GM12872 (cell line): ENCODE data around the gene TBL2.

Experiments used
- TF ChIP-seq, protein P1 (sequence below): IDR thresholded peaks from 3 replicates; pipeline ENCODE4 v1.5.1; 2011; ENCODE audit warnings: low read depth, mild to moderate bottlenecking, low read length, moderate library complexity; ENCODE audit not compliant: insufficient read depth

TBL2 gene, protein sequence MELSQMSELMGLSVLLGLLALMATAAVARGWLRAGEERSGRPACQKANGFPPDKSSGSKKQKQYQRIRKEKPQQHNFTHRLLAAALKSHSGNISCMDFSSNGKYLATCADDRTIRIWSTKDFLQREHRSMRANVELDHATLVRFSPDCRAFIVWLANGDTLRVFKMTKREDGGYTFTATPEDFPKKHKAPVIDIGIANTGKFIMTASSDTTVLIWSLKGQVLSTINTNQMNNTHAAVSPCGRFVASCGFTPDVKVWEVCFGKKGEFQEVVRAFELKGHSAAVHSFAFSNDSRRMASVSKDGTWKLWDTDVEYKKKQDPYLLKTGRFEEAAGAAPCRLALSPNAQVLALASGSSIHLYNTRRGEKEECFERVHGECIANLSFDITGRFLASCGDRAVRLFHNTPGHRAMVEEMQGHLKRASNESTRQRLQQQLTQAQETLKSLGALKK

DNA sequence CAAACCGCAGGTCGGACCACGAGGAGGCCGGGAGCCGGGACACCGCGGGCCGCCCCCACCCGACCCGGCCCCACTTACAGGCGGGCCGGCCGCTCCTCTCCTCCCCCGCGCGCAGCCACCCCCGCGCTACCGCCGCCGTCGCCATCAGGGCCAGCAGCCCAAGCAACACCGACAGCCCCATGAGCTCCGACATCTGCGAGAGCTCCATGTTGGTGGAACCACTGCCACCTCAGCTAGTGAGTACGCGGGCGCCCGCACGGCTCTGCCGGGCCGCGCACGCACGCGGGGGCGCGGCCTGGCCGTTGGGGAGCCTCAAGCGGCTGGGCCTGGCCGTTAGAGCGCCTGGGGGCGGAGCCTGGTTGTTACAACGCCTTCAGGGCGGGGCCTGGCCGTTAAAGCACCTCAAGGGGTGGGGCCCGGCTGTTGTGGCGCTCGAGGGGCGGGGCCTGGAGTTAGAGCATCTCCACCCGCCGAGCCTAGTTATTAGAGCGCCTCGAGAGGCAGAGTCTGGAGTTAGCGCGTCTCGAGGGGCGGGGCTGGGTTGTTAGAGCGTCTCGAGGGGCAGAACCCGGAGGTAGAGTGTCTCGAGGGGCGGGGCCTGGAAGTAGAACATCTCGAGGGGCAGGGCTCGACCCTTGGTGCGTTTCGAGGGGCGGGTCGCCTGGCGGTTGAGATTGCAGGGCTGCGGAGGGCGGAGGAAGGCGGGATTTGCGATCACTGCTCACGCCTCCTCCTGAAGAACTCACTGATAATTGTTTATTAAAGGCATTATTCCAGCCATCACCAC, at the start of gene TBL2:
Gene TBL2 (minus strand): TSS at position 238 of the 787 bp plus-strand sequence. CDS start 30 bp downstream, at position 208.
- TF ChIP-seq, protein P1, sequence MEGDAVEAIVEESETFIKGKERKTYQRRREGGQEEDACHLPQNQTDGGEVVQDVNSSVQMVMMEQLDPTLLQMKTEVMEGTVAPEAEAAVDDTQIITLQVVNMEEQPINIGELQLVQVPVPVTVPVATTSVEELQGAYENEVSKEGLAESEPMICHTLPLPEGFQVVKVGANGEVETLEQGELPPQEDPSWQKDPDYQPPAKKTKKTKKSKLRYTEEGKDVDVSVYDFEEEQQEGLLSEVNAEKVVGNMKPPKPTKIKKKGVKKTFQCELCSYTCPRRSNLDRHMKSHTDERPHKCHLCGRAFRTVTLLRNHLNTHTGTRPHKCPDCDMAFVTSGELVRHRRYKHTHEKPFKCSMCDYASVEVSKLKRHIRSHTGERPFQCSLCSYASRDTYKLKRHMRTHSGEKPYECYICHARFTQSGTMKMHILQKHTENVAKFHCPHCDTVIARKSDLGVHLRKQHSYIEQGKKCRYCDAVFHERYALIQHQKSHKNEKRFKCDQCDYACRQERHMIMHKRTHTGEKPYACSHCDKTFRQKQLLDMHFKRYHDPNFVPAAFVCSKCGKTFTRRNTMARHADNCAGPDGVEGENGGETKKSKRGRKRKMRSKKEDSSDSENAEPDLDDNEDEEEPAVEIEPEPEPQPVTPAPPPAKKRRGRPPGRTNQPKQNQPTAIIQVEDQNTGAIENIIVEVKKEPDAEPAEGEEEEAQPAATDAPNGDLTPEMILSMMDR: peak; percentile 26; the same call in 1 of the 3 replicates

DNA sequence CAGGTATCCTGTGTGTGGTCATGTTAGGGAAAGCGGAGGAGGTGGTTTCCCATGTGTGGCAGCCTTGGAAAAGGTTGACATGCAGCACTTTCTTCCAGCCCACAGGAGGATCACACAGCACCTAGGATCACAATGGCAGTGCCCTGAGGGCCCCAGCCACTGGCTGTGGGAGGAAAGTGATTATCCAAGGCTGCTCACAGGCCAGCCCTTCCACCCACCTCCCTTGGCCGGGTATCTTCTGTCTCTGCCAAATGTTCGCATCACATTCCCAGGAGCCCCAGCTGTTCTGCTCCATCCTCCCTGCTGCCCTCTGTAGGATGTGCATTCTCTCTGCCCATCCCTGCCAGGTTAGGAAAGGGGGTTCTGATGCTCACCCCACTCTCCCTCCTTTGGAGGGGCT, 48.4 kb upstream of the TBL2 start:
- TF ChIP-seq, protein P1: no peak

DNA sequence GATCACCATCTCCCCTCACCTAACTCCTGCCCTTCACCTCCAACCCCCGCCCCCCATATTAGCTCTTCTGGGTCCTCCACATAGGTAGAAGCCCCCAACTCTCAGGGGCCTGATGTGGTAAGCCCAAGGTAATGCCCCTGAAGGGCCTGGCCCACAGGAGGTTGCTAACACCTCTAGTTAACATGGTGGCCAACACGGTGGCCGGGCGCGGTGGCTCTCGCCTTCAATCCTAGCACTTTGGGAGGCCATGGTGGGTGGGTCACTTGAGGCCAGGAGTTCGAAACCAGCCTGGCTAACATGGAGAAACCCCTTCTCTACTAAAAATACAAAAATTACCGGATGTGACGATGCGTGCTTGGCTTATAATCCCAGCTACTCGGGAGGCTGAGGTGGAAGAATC, 46.9 kb upstream of the TBL2 start:
- TF ChIP-seq, protein P1: no peak

DNA sequence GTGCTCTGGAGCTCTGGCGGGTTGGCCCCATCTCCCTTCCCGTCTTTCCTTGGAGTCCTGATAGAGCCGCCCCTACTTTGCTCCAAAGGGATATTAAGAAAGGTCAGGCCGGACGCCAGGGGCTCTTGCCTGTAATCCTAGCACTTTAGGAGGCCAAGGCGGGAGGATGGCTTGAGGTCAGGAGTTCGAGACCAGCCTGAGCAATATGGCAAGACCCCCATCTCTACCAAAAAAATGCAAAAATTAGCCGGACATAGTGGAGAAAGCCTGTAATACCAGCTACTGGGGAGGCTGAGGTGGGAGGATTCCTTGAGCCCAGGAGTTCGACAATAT, 46.3 kb upstream of the TBL2 start:
- TF ChIP-seq, protein P1: no peak

DNA sequence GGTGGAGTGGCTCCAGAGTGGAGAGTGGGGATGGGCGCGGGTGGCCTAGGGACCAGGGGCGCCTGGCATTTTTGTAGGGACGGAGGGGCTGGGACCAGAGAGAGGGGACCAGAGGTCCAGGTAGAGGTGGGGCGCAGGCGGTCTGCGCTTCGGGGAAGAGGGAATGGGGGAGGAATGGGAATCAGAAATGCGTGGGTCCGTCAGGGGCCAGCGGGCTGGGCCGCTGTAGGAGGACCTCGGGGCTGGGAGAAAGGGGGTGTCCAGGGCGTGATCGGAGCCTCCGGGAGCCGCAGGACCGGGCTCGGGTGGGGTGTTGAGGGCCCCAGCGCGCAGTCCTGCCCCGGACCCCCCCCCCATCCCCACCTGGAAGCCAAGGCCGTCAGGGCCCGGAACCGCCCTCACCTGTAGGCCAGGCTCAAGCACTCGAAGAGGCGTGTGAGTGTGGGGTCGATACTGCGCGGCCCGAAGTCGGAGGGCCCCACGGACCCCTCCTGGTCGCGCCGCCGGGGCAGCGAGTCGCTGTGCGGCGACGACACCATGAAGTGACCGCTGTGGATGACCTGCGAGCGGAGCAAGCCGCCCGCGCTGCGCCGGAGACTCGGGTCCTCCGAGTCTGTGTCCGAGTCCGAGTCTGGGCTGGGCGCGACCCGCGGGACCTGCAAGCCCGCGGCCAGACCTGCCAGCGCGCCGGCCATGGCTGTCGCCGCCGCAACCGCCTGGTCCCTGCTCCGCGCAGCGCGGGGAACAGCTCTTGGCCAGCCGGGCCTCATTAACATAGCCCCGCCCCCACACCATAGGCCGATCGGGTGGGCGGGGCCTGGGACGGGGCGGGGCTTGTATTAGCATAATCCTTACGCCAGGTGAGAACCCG, 45.7 kb upstream of the TBL2 start, which contains the start of gene MLXIPL:
Gene MLXIPL (minus strand): TSS at position 725 of the 871 bp plus-strand sequence. CDS start 30 bp downstream, at position 695.
- TF ChIP-seq, protein P1: no peak

DNA sequence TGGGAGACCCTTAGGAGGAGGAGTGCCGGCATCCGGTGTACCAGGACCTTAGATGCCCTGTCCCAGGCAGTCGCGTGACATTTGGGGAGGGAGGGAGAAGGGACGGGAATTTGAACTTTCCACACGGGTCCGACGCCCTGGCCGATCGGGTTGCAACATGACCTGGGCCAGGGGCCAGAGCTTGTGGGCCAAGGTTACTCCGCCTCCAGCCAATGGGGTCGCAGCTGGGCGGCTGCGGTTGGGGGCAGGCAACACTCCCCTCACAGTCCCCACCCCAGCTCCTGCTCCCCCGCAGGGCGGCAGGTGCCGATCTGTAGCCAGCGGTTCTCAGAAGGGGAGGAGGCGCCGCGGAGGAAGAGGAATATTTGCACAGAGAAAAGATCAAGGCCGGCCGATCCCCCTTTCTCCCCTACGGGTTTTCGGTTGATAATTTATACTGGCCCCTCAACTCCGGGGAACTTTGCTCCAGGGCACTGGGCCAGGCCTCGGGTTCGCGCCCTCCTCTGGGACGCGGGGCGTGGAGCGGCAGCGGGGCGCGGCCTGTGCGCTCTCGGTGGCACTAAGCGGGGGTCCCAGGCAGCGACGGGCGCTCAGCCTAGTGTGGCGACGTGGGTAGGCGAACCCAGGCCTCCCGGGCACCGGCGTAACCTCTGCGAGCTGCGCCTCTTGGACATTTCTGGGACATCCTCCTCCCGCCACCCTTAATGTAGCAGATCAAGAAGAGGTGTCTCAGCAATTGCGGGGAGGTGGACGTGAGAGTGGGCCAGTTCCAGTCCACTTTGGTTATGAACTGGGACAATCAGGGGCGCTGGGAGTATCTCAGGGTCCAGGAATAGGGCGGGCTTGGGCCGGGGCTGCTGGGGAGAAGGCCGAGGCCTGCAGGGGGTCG, 44.8 kb upstream of the TBL2 start:
- TF ChIP-seq, protein P1: no peak
